Urothelium cell line (cell line): ENCODE data around the gene RNF44.

Source experiments
- DNase-seq: peaks from one replicate; pipeline ENCODE4 v3.0.0; 2011; ENCODE audit warnings: low spot score, mixed read lengths
- FAIRE-seq: peaks from 2 replicates; lab custom pipeline; 2011; peaks lifted over from hg19 to GRCh38; lab: Jason Lieb, UNC

Gene RNF44

GRCh38 chr5:176536132-176536901, 885 bp downstream of the RNF44 start:
- no peak for FAIRE-seq
- DNase-seq, result peak; percentile 84

DNA sequence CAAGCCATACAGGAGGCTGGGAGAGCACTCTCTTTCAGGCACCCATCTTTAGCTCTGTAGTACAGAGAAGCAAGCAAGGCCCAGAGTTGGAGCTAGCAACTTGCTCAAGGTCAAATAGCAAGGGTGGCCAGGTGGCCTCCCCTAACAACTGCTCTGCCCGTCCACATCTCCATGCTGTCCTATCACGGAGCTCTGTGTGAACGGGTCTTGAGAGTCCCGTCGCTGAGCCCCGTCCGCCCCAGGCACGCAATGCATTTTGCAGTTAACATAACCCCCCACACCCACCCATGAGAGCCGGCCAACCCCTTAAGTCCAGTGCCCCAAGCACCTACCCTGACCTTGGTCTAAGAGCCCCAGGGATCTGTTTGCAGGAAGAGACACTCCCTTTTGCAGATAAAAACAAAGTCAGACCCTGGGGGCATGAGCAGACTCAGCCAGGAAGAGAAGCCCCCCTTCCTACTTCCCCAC, 1.5 kb downstream of the RNF44 start:
- no peak for DNase-seq
- no peak for FAIRE-seq

GRCh38 chr5:176535101-176535663, 2.0 kb downstream of the RNF44 start:
- no peak for FAIRE-seq
- no peak for DNase-seq

DNA sequence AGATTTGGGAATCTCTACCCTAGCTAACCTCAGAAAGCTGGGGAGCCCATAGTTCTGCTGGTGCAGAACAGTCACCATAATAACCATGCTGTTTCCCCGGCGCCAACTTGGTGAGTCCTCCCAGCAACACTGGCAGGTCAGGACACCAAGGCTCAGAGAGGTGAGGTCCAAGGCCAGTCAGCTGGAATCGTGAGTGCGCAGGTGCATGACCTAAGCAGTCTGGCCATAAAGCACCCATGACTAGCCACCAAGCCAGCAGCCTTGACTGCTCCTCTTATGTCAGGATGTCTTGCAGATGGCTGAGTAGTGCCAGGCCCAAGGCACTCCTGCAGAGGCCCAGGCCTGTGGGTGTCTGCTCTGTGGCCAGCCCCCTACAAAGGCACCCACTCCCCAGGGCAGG, 2.6 kb downstream of the RNF44 start:
- no peak for FAIRE-seq
- no peak for DNase-seq

- FAIRE-seq, result no peak
Measured at GRCh38 chr5:176533894-176534611, 3.1 kb downstream of the RNF44 start.

GRCh38 chr5:176533390-176533789, 3.8 kb downstream of the RNF44 start:
- DNase-seq, result no peak
- no peak for FAIRE-seq

More at GRCh38 chr5:176533894-176534611, 3.1 kb downstream of the RNF44 start:
- DNase-seq, result no peak

- no peak for DNase-seq
- FAIRE-seq, result no peak
Measured at GRCh38 chr5:176532795-176533194, 4.4 kb downstream of the RNF44 start.

GRCh38 chr5:176531902-176532493, 5.2 kb downstream of the RNF44 start:
- FAIRE-seq, result no peak
- no peak for DNase-seq

GRCh38 chr5:176530983-176531901, 6.0 kb downstream of the RNF44 start:
- DNase-seq, result no peak
- FAIRE-seq, result no peak

DNA sequence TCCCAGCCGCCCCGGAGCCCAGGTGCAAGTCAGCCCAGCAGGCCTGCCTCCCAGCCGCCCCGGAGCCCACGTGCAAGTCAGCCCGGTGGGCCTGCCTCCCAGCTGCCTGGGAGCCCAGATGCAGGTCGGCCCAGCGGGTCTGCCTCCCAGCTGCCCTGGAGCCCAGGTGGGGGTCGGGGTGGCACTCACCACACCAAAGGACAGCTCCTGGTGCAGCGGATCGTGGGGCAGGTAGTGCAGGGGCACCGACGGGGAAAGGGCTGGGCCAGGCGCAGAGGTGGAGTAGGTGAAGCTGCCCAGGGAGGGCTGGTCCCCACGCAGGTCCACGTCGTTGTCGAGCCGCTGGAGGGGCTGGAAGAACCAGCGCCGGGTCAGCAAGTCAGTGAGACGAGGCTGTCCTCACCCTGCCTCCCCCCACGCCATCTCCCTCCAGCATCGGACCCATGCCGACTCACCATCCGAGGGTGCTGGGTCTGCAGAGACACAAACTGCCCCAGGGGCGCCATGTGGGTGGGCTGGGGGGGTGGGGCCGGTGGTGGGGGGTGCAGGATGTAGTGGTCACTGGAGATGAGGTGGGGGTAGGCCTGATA, 6.7 kb downstream of the RNF44 start:
- FAIRE-seq, result no peak
- no peak for DNase-seq

GRCh38 chr5:176529741-176530141, 7.5 kb downstream of the RNF44 start:
- DNase-seq, result no peak
- no peak for FAIRE-seq

GRCh38 chr5:176529116-176529740, 8.0 kb downstream of the RNF44 start:
- FAIRE-seq (no peak), DNase-seq (no peak)

DNA sequence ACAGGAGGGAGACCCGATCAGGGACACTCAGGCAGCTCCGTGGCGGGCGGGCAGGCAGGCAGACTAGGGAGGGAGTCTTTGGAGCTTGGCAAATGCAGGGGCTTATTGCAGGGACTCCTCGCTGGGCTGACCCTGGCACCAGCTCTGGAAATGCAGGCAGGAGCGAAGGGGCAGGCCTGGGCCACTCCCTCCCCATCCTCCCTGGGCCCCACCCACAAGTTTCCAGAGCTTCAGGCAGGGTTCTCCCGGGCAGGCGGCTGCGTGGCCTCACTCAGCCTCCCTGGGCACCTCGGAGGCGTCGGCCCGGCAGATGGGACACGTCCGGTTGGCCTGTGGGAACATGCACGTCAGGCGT, 8.5 kb downstream of the RNF44 start:
- DNase-seq (no peak), FAIRE-seq (no peak)

DNA sequence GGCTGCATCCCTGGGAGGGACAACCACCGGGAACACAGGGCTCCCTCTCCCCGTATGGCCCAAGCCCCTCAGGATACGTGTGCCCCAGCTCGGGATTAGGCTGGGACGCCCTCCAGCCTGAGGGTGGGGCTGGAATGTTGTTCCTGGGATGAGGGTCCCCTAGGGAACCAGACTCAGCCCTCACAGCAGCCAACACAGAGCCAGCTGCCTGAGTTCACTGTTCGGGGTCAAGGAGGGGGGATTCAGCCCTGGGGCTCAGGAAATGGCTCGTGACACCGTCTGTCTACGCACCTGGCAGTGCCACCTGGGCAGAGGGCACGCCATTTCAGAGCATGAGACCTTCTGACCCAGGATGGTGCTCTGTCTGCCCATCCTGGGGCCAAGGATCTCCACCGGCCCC, 8.9 kb downstream of the RNF44 start:
- no peak for FAIRE-seq
- DNase-seq, result no peak

GRCh38 chr5:176527246-176528222, 9.7 kb downstream of the RNF44 start:
- FAIRE-seq, result no peak
- DNase-seq, result no peak

DNA sequence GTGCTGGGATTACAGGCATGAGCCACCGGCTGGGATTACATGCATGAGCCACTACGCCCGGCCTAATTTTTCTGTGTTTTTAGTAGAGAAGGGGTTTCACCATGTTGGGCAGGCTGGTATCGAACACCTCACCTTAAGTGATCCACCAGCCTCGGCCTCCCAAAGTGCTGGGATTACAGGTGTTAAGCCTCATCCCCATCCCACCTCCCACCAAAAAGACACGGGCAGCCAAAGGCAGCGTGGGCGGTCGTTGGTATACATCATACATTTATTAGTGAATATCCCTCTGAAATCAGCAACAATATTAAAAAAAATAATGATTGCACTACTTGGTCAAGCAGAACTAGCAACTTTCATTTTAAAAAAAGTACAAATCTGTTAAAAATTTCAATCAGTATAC, 10.7 kb downstream of the RNF44 start:
- DNase-seq, result no peak
- no peak for FAIRE-seq

GRCh38 chr5:176525677-176526076, 11.5 kb downstream of the RNF44 start:
- FAIRE-seq (no peak), DNase-seq (no peak)

DNA sequence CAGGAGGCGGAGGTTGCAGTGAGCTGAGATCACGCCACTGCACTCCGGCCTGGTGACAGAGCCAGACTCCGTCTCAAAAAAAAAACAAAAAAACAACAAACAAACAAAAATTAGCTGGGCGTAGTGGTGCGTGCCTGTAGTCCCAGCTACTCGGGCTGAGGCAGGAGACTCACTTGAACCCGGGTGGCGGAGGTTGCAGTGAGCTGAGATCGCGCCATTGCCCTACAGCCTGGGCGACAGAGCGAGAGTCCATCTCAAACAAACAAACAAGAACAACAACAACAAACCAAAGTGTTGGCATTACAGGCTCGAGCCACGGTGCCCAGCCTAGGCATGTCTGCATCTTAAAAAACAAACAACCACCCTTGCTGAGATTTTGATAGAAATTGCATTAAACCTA, 12.2 kb downstream of the RNF44 start:
- DNase-seq (no peak), FAIRE-seq (no peak)

- DNase-seq (no peak), FAIRE-seq (no peak)
Measured at GRCh38 chr5:176524138-176524537, 13.1 kb downstream of the RNF44 start.
